ENCODE measurements around the gene TEX38. TPM values are rescaled to one million over a fixed set of nuclear protein-coding genes. Genes with fewer than 3 reads are reported as not detected.
A peak's percentile ranks its signal among the peaks of the same experiment; 100 is the strongest.

TEX38 gene
- total RNA-seq, 2 donors from 2014 or later, result not detected

GRCh38 chr1:46643368-46643775, 28.3 kb upstream of the TEX38 start:
- Histone ChIP-seq H3K27ac (peak overlapping the region; percentile 9), H3K4me1 (peaks cover 10% of the 10 kb centered on the region), H3K36me3 (no peaks in the 10 kb centered on the region), H3K9me3 (no peaks in the 10 kb centered on the region), H3K9ac (ENCODE audit: low read depth in 2 of 2, low read length in 2 of 2) (no peak overlapping the region), H3K4me3 (no peak overlapping the region), H3K27me3 (no peaks in the 10 kb centered on the region)
- peak; percentile 31 for DNase-seq
- no peak for TF ChIP-seq CTCF (IDR thresholded peaks at IDR 0.05)
- intact Hi-C loops (cut with DNase I), result no loop called here

DNA sequence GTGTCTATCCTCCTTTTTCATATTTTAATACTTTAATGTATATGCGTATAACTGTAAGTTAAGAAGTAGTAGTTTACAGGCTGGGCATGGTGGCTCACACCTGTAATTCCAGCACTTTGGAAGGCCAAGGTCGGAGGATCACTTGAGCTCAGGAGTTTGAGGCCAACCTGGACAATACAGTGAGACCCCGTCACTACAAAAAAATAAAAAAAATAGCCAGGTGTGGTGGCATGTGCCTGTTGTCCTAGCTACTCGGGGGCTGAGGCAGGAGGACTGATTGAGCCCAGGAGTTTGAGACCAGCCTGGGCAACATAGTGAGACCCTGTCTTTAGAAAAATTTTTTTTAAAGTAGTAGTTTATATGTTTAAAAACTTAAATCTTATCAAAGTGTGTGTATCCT, 25.8 kb upstream of the TEX38 start:
- Histone ChIP-seq H3K4me1 (peaks cover 6% of the 10 kb centered on the region), H3K27ac (no peak overlapping the region), H3K4me3 (no peak overlapping the region), H3K9ac (ENCODE audit: low read depth in 2 of 2, low read length in 2 of 2) (no peak overlapping the region), H3K36me3 (no peaks in the 10 kb centered on the region), H3K27me3 (no peaks in the 10 kb centered on the region), H3K9me3 (no peaks in the 10 kb centered on the region)
- TF ChIP-seq CTCF (IDR thresholded peaks at IDR 0.05), result no peak
- DNase-seq, result no peak
- intact Hi-C loops (cut with DNase I), result no loop called here

GRCh38 chr1:46646331-46646730, 25.3 kb upstream of the TEX38 start:
- TF ChIP-seq CTCF (IDR thresholded peaks at IDR 0.05), result no peak
- Histone ChIP-seq H3K36me3 (no peaks in the 10 kb centered on the region), H3K9ac (ENCODE audit: low read depth in 2 of 2, low read length in 2 of 2) (no peak overlapping the region), H3K27ac (no peak overlapping the region), H3K4me1 (peaks cover 6% of the 10 kb centered on the region), H3K9me3 (no peaks in the 10 kb centered on the region), H3K27me3 (no peaks in the 10 kb centered on the region), H3K4me3 (no peak overlapping the region)
- no peak for DNase-seq
- intact Hi-C loops (cut with DNase I), result no loop called here

- no peak for DNase-seq
- Histone ChIP-seq H3K9me3 (no peaks in the 10 kb centered on the region), H3K27ac (no peak overlapping the region), H3K4me1 (peaks cover 6% of the 10 kb centered on the region), H3K4me3 (no peak overlapping the region), H3K27me3 (no peaks in the 10 kb centered on the region), H3K9ac (ENCODE audit: low read depth in 2 of 2, low read length in 2 of 2) (no peak overlapping the region), H3K36me3 (no peaks in the 10 kb centered on the region)
- intact Hi-C loops (cut with DNase I), result no loop called here
- no peak for TF ChIP-seq CTCF (IDR thresholded peaks at IDR 0.05)
These were observed 24.8 kb upstream of the TEX38 start for GRCh38 chr1:46646844-46647243.

DNA sequence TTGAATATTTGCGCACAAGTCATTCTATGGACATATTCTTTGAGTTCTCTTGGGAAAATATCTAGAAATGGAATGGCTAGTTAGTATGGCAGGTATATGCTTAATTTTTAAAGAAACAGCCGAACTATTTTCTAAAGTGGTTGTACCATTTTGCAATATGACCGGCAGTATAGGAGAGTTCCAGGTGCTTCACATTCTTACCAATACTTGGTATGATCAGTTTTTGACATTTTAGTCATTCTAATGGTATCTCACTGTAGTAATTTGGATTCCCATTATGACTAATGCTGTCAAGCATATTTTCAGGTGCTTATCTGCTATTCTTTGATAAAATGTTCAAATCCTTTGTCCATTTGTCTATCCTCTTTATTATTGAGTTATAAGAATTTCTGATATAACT, 24.0 kb upstream of the TEX38 start:
- DNase-seq, result no peak
- peaks cover 6% of the 10 kb centered on the region for H3K4me1 ChIP-seq
- H3K36me3 ChIP-seq, result no peaks in the 10 kb centered on the region
- no peak for TF ChIP-seq CTCF (IDR thresholded peaks at IDR 0.05)
- H3K9ac ChIP-seq (ENCODE audit: low read depth in 2 of 2, low read length in 2 of 2), result no peak overlapping the region
- H3K4me3 ChIP-seq, result no peak overlapping the region
- intact Hi-C loops (cut with DNase I), result no loop called here
- no peaks in the 10 kb centered on the region for H3K27me3 ChIP-seq
- no peaks in the 10 kb centered on the region for H3K9me3 ChIP-seq
- H3K27ac ChIP-seq, result no peak overlapping the region

DNA sequence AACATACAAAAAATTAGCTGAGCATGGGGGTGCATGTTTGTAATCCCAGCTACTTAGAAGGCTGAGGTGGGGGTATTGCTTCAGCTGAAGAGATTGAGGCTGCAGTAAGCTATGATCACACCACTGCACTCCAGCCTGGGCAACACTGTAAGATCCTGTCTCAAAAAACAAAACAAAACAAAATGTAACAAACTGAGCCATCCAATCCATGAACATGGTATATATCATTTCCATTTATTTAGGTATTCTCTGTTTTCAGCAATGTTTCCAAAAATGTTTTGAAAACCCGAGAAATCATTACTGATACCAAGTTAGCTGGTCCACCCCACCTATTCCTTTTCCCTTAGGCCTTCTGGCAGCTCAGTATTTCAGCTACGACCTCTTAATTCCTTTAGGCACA, 21.9 kb upstream of the TEX38 start:
- Histone ChIP-seq H3K27me3 (no peaks in the 10 kb centered on the region), H3K9me3 (no peaks in the 10 kb centered on the region), H3K4me3 (no peak overlapping the region), H3K4me1 (no peaks in the 10 kb centered on the region), H3K9ac (ENCODE audit: low read depth in 2 of 2, low read length in 2 of 2) (no peak overlapping the region), H3K27ac (no peak overlapping the region), H3K36me3 (no peaks in the 10 kb centered on the region)
- intact Hi-C loops (cut with DNase I), result no loop called here
- no peak for TF ChIP-seq CTCF (IDR thresholded peaks at IDR 0.05)
- no peak for DNase-seq

Data from colonic mucosa (tissue), 4 donors.